GM19193 (cell line): Measurements from ENCODE around the gene MICAL2.

Experiments used
- POLR2A ChIP-seq: IDR thresholded peaks from 4 replicates; pipeline ENCODE4 v1.6.1; 2011; ENCODE audit not compliant: insufficient read depth, insufficient read length; ENCODE audit errors: extremely low read depth

Gene MICAL2

GRCh38 chr11:12171921-12172320, 61.5 kb downstream of the MICAL2 start:
- TF ChIP-seq POLR2A = no peak

- TF ChIP-seq POLR2A = no peak
Observed at GRCh38 chr11:12172493-12173013, 62.2 kb downstream of the MICAL2 start.

- no peak for TF ChIP-seq POLR2A
Observed at GRCh38 chr11:12173111-12173510, 62.7 kb downstream of the MICAL2 start.

- TF ChIP-seq POLR2A = no peak
Observed at GRCh38 chr11:12174128-12174476, 63.7 kb downstream of the MICAL2 start.

- no peak for TF ChIP-seq POLR2A
Observed at GRCh38 chr11:12174477-12175143, 64.2 kb downstream of the MICAL2 start.

GRCh38 chr11:12175694-12176241, 65.4 kb downstream of the MICAL2 start:
- TF ChIP-seq POLR2A = no peak

GRCh38 chr11:12176410-12176809, 66.0 kb downstream of the MICAL2 start:
- no peak for TF ChIP-seq POLR2A

GRCh38 chr11:12177739-12178338, 67.4 kb downstream of the MICAL2 start:
- TF ChIP-seq POLR2A = no peak

- TF ChIP-seq POLR2A = no peak
Observed at GRCh38 chr11:12179019-12179418, 68.6 kb downstream of the MICAL2 start.

GRCh38 chr11:12179531-12179930, 69.1 kb downstream of the MICAL2 start:
- TF ChIP-seq POLR2A = no peak

- no peak for TF ChIP-seq POLR2A
Observed at GRCh38 chr11:12180257-12181205, 70.1 kb downstream of the MICAL2 start.

GRCh38 chr11:12182302-12182675, 71.9 kb downstream of the MICAL2 start:
- no peak for TF ChIP-seq POLR2A

GRCh38 chr11:12182676-12183541, 72.5 kb downstream of the MICAL2 start:
- TF ChIP-seq POLR2A = no peak
